Left cardiac atrium (tissue), 4 donors: ENCODE results near the gene TBX1. TPM values are rescaled to one million over a fixed set of nuclear protein-coding genes. Genes with fewer than 3 reads are reported as not detected.
A peak's percentile ranks its signal among the peaks of the same experiment; 100 is the strongest.

ENCODE experiments used
- ATAC-seq, 2 donors: fragments of 200-7000 bp; cut with Tn5 transposase; one replicate each; pipeline ENCODE4 v1.9.1; 2020; ENCODE audit warnings: mild to moderate bottlenecking in 2 of 2, moderate library complexity in 2 of 2
- DNase-seq: peaks from one replicate; pipeline ENCODE4 v3.0.0-alpha.2; 2020
- intact Hi-C, 2 donors: fragments of 100-400 bp; cut with DNase I; formaldehyde crosslinking; loops; one replicate each; pipeline versions ENCODE4 v1.14.1 to v1.15.1; 2022 to 2023
- total RNA-seq, 2 donors: library from RNA; stranded (reverse); fragmentation: NEBNext Ultra II Directional; extraction: Animal tissue kit (Norgen Biotek cat#: 25700); gene quantifications; one replicate each; pipeline ENCODE4 v1.2.1, GENCODE V29; 2021
- donor health status: DM: no; HTN: yes; CAD: no.
- donor health status: DM: no; HTN: yes; CAD: no; lungs with severe emphysema.
- donor health status: DM: yes; HTN: yes; CAD: no.
- donor health status: Dilated cardiomyopathy.

TBX1 gene
- total RNA-seq, 2 donors from 2014 or later, result 0.47 to 2.4 TPM

DNA sequence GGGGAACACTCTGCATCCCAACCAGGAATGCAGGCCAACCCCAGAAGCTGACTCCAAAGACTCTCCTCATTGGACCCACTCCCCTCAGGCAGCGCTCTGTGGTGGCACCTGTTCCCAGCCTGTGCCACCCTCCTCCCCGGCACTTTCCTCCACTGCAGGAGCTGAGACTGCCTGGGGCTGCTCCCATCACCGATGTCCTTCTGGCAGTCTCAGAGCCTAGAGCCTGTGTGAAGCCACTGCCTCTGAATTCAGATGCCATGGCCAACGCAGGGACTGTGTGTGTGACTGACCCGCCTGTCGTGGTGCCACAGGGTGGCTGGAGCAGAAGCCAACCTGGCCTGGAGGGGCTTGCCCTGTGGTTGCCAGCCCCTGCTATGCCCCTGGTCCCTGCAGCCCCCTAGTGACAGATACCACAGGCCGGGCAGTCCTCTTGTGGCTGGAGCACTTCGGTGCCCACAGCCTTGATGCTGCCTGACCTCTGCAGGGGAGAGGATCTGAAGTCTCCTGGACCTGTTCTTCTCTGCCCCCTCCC, 43.2 kb downstream of the TBX1 start:
- DNase-seq (peak; percentile 7), ATAC-seq (no peak)
- intact Hi-C loops, result no loop called here

GRCh38 chr22:19805821-19806212, 45.2 kb downstream of the TBX1 start:
- peak; percentile 12 for DNase-seq
- no peak for ATAC-seq
- intact Hi-C loops, result no loop called here

DNA sequence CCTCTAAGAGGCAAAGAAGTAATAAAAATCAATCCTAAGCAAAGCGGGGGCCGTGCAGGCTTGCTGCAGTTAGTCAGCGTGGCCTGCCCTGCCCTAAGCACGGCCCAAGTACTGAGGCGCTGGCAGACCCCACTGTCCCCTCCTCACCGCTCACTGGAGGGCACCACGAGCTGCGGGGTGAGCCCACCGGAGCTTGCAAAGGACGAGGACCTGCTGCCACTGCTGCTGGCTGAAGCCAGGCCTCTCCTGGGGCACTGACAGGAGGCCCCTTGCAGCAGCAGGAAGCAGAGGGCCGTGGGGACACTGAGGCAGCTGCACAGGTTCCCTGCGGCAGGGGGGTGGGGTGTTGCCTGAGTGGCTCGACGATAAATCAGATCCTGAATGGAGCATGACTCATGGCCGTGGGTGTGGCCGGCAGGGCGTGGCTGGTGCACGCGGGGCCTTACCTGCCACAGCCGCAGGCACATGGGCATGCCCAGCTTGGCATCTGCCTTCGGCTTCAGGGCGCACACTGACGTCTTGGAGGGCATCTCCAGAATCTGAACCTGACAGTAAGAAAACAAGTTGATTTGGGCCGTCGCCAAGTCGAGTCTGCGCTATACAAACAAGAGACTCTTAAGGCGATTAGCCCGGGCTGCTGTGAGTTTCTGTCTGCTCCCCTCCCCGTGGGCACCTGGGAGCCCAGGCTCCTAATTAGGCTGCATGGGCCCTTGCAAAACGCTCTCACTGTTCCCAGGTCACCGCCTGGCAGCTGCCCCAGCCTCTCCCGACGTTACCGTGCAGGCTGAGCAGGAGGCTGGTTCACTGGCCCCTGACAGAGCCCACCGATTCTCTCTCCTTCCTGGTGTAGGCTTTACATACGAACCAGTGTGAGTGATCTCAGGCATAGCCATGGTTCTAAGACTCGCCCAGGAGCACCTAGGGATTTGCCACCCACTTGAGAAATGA, 45.9 kb downstream of the TBX1 start:
- intact Hi-C loops, result no loop called here
- ATAC-seq, result peak in 1 of 2 donors; percentile 13
- peak; percentile 25 for DNase-seq

DNA sequence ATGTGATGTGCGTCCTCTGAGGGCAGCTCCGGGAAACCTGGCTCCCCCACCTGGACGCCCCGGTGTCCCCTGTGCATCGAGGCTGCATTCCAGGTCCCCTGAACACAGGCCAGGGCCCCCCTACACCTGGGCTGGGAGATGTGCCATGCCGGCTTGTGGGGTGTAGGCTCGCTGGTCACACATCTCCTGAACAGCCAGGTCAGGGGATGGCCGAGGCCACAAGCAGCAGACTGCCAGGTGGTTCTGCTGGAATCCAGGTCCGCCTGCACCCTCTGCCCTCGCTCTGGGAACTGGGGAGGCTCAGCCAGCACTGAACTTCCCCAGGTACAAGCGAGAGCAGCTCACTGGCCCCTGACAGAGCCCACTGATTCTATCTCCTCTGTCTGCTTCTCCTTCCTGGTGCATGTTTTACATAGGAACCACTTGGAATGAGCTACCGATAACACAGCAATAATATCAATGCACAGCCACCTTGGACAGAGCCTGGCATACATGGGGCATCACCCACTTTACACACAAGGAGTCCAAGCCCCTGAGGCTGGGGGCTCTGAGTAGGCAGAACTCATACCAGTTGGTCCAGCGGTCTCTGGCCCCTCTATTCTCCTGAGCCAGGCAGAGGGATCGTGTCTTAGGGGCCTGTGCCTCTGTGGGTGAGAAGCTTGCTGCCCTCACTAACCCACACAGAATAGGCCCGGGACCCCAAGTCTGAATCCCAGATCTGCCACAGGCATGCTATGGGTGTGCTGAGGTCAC, 46.8 kb downstream of the TBX1 start:
- intact Hi-C loops, result no loop called here
- DNase-seq, result peak; percentile 17

GRCh38 chr22:19807914-19808872, 47.6 kb downstream of the TBX1 start:
- intact Hi-C loops, result no loop called here
- no peak for ATAC-seq
- DNase-seq, result peak; percentile 13

More for the DNA sequence above, 46.8 kb downstream of the TBX1 start:
- ATAC-seq, result no peak

DNA sequence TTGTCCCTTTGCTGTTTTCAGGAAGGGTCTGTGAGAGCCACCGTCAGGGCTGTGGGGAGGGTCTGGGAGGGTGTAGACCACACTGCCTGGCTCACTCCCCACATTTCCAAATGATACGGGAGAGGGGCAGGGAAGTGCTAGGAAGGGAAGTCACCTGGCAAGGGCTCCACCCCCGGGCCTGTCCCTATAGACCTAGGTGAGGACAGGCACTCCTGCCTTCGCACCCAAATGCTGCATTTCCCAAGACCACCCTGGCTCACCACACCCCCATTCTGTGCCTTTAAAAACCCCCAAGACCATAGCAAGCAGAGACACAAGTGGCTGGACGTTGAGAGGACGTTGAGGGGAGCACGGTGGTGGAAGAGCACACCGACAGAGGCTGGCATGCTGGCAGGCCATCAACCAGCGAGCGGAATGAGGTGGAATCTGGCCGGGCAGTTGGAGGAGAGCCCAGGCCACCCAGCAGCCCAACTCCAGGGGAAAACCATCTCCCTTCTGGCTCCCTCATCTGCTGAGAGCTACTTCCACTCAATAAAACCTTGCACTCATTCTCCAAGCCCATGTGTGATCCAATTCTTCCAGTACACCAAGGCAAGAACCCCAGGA, 48.4 kb downstream of the TBX1 start:
- ATAC-seq (peak; percentile 25 to 56), DNase-seq (peak; percentile 19)
- intact Hi-C loops, result no loop called here

- no peak for ATAC-seq
- peak; percentile 7 for DNase-seq
- intact Hi-C loops, result no loop called here
These were observed 49.2 kb downstream of the TBX1 start for GRCh38 chr22:19809741-19810140.

DNA sequence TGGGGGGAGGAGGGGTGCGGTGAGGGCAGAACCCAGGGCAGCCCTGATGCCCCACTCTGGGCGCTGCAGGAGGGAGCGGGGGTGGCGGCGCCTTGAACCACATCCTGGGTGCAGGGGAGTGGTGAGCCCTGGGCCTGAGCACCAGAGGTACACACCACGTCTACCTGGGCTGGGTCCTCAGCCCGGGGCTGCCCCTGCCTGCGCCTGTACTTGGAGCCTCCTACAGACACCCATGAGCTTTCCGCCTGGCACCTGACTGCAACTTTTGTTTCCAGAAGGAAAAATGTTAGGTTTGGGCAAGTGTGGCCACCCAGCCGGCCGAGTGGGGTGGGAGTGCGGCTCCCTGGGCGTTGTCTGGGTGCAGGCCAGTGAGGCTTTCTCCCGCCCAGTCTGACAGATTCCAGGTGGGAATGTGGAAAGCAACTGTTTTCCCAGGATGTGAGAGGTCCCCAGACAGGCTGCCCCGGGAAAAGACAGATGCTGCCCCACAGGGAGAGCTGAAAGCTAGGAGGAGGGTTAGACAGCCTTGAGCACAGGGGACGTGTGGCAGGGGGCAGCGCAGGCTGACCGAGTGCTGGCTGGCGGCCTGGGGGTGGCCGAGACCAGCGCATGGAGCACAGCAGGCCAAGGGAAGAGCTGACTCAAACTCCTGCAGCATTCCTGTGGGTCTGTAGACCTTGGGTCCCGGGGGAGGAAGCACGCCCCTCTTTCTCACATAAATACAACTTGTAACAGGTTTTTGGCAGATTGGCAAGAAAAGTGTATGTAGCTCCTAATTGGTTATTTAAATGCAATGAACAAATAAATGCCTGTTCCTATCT, 50.0 kb downstream of the TBX1 start:
- peak in 1 of 2 donors; percentile 30 for ATAC-seq
- peak; percentile 12 for DNase-seq
- intact Hi-C loops, result no loop called here

DNA sequence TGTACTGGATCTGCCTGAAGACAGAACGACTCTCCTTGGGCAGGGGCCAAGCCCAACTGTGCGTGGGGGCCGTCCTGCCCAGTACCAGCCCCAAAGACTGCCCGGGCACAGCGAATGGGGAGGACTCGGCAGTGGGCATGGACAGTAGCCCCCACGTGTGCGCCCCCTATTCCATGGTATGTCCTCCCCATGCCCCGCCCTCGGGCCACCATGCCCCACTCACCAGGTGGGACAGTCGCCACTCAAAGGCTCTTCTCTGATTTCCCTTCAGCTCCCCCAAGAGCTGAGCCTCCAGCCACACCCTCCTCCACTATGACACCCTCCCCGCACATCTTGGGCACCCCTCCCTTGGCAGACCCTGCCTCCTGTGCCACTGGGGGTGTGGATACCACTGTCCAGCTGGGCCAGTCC, 50.6 kb downstream of the TBX1 start:
- intact Hi-C loops, result no loop called here
- peak in 1 of 2 donors; percentile 11 for ATAC-seq
- DNase-seq, result peak; percentile 17

- intact Hi-C loops, result no loop called here
- ATAC-seq (peak; percentile 57 to 86), DNase-seq (peak; percentile 43)
These were observed 51.5 kb downstream of the TBX1 start for GRCh38 chr22:19811811-19812771.

- no peak for ATAC-seq
- no peak for DNase-seq
- intact Hi-C loops, result no loop called here
These were observed 52.3 kb downstream of the TBX1 start for GRCh38 chr22:19812910-19813309.

DNA sequence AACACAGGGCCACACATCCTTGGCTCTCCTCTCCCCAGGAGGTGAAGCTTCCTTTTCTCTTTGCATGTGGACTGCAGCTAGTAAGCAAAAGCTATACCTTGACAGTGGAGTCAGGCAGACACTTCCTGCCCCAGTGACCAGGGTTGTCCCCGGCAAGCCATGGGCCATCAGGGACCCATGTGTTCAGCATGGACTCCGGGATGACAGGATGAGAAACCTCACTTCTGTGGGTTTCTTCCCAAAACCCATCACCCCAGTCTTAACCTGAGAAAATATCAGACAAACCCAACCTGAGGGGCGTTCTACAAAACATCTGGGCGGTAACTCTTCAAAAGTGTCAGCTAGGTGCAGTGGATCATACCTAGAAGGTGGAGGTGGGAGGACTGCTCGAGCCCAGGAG, 53.9 kb downstream of the TBX1 start:
- DNase-seq (no peak), ATAC-seq (no peak)
- intact Hi-C loops, result no loop called here

- intact Hi-C loops, result no loop called here
- DNase-seq (no peak), ATAC-seq (no peak)
These were observed 54.7 kb downstream of the TBX1 start for GRCh38 chr22:19815093-19815822.

- ATAC-seq (no peak), DNase-seq (no peak)
- intact Hi-C loops, result no loop called here
These were observed 55.3 kb downstream of the TBX1 start for GRCh38 chr22:19815823-19816290.

DNA sequence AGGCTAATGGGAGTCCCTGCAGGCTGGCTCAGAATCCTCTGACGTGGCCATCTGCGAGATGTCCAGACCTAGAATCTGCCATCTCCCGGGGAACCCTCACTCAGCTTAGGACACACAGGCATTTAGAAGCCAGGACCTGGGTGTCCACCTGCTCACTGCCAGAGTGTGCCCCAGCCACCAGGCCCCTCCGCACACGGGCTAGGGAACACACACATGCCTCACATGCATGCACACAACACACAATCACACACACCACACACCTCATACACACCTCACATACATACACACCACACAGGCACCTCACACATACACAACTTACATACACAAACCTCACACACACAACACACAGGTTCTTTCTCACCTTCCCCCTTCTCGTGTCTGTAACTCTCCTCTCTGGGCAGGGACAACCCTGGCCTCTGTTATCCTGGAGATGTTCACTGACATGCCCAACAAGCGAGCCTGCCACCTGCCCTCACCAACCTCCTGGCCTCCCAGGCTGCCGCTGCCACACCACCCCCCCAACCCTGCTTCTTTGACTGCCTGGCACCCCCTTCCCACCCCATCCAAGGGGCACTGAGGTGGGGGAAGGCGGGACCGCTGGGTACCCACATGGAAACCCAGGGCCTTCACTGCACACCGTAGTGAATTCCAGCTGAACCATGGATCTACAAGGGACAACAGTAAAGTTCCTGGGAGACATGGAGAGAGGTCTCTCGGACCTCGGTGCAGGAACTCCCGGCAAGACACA, 56.0 kb downstream of the TBX1 start:
- intact Hi-C loops, result no loop called here
- DNase-seq, result no peak
- no peak for ATAC-seq
